Neural cell (in vitro differentiated cells): ENCODE results near the gene TOMM7. TPM values are rescaled to one million over a fixed set of nuclear protein-coding genes. Genes with fewer than 3 reads are reported as not detected.
"Not testable (repeated sequence)": the region's sequence is repeated elsewhere in the genome, so short reads cannot be mapped to it uniquely, and the experiment has no call there.

Experiments
- H2AFZ ChIP-seq: fragments of 200-600, 300-800 bp; sonication (generic), shearing (Covaris generic); 2 replicates; pipeline ENCODE4 v1.6.0; 2014; ENCODE audit warnings: low read depth, mild to moderate bottlenecking, antibody characterized with exemption, low read length, moderate library complexity
- H3F3A ChIP-seq: fragments of 200-600 bp; shearing (Covaris generic); 2 replicates; pipeline ENCODE4 v1.6.1; 2016; ENCODE audit warnings: mild to moderate bottlenecking, moderate library complexity, mixed read lengths, antibody characterized with exemption, low read length; ENCODE audit not compliant: insufficient read depth, poor library complexity, severe bottlenecking
- H3K27ac ChIP-seq: fragments of 200-600, 300-800 bp; sonication (generic), shearing (Covaris generic); 2 replicates; pipeline ENCODE4 v1.5.1; 2014; ENCODE audit warnings: mild to moderate bottlenecking, low read length, moderate library complexity
- H3K27me3 ChIP-seq: fragments of 300-800, 200-600 bp; sonication (generic), shearing (Covaris generic); 2 replicates; pipeline ENCODE4 v1.6.0; 2014; ENCODE audit warnings: mild to moderate bottlenecking, low read depth, low read length, moderate library complexity; ENCODE audit not compliant: insufficient read depth
- H3K36me3 ChIP-seq: fragments of 300-800, 200-600 bp; sonication (generic), shearing (Covaris generic); 2 replicates; pipeline ENCODE4 v1.5.1; 2014; ENCODE audit warnings: mild to moderate bottlenecking, antibody characterized with exemption, low read length, moderate library complexity; ENCODE audit not compliant: insufficient read depth
- H3K4me2 ChIP-seq: fragments of 300-800, 200-600 bp; sonication (generic), shearing (Covaris generic); 2 replicates; pipeline ENCODE4 v1.6.0; 2014; ENCODE audit warnings: mild to moderate bottlenecking, low read length
- H3K4me3 ChIP-seq: fragments of 300-800, 200-600 bp; sonication (generic), shearing (Covaris generic); 2 replicates; pipeline ENCODE4 v1.5.1; 2014; ENCODE audit warnings: mild to moderate bottlenecking, low read length, moderate library complexity
- H3K79me2 ChIP-seq: fragments of 200-600 bp; shearing (Covaris generic); replicated peaks from 2 replicates; pipeline ENCODE4 v1.6.0; 2014; ENCODE audit warnings: mild to moderate bottlenecking, low read length, moderate library complexity; ENCODE audit not compliant: insufficient read depth
- H3K9ac ChIP-seq: fragments of 300-800, 200-600 bp; sonication (generic), shearing (Covaris generic); 2 replicates; pipeline ENCODE4 v1.6.1; 2016; ENCODE audit warnings: mild to moderate bottlenecking, low read length, mixed read lengths
- H3K9me2 ChIP-seq: fragments of 200-600 bp; shearing (Covaris generic); 2 replicates; pipeline ENCODE4 v1.6.1; 2016; ENCODE audit warnings: mild to moderate bottlenecking, low read length, mixed read lengths; ENCODE audit not compliant: insufficient read depth
- H3K9me3 ChIP-seq: fragments of 200-600, 300-800 bp; sonication (generic), shearing (Covaris generic); 2 replicates; pipeline ENCODE4 v1.6.1; 2016; ENCODE audit warnings: mild to moderate bottlenecking, mixed run types, low read length, moderate library complexity, mixed read lengths
- H4K20me1 ChIP-seq: fragments of 200-600 bp; shearing (Covaris generic); 2 replicates; pipeline ENCODE4 v1.6.1; 2016; ENCODE audit warnings: mild to moderate bottlenecking, mixed run types; ENCODE audit not compliant: insufficient read depth
- EP300 ChIP-seq: fragments of 450-650 bp; conservative IDR thresholded peaks from 2 replicates; pipeline ENCODE4 v1.6.1; 2014; ENCODE audit warnings: antibody characterized with exemption, mild to moderate bottlenecking, moderate library complexity; ENCODE audit not compliant: poor library complexity, severe bottlenecking
- EZH2 ChIP-seq: fragments of 200-600, 300-800 bp; shearing (Covaris generic), sonication (generic); IDR thresholded peaks from 2 replicates; pipeline ENCODE4 v1.6.1; 2014; ENCODE audit warnings: antibody characterized with exemption, low read length, borderline replicate concordance, mild to moderate bottlenecking; ENCODE audit not compliant: insufficient read depth, poor library complexity, severe bottlenecking
- MXI1 ChIP-seq: fragments of 450-650 bp; conservative IDR thresholded peaks from 2 replicates; pipeline ENCODE4 v1.6.1; 2014; ENCODE audit warnings: antibody characterized with exemption, mild to moderate bottlenecking; ENCODE audit not compliant: poor library complexity, severe bottlenecking
- POLR2AphosphoS5 ChIP-seq: IDR thresholded peaks from 2 replicates; pipeline ENCODE4 v1.6.1; 2012
- RAD21 ChIP-seq: fragments of 450-650 bp; conservative IDR thresholded peaks from 2 replicates; pipeline ENCODE4 v1.6.1; 2014; ENCODE audit warnings: antibody characterized with exemption, mild to moderate bottlenecking, moderate library complexity
- REST ChIP-seq: IDR thresholded peaks from 2 replicates; pipeline ENCODE4 v1.6.1; 2012; ENCODE audit warnings: borderline replicate concordance
- SMC3 ChIP-seq: fragments of 450-650 bp; conservative IDR thresholded peaks from 2 replicates; pipeline ENCODE4 v1.6.1; 2014; ENCODE audit warnings: antibody characterized with exemption, mild to moderate bottlenecking, moderate library complexity; ENCODE audit not compliant: poor library complexity
- TAF1 ChIP-seq: IDR thresholded peaks from 2 replicates; pipeline ENCODE4 v1.6.1; 2012; ENCODE audit warnings: low read depth
- polyA plus RNA-seq: library from polyadenylated mRNA; depleted of rRNA; stranded (reverse); fragments of >200 nt; gene quantifications from 2 replicates; pipeline ENCODE4 v1.2.3, GENCODE V29; 2014
- TF ChIP-seq, protein P1 (sequence below): fragments of 450-650 bp; IDR thresholded peaks from 2 replicates; pipeline ENCODE4 v1.5.1; 2014; ENCODE audit warnings: antibody characterized with exemption, mild to moderate bottlenecking, moderate library complexity; ENCODE audit not compliant: poor library complexity, severe bottlenecking

Gene TOMM7
- polyA plus RNA-seq, 1 donor from 2014 or later = 241 TPM

- Histone ChIP-seq H3K9ac (no peak overlapping the region), H3K79me2 (no peaks in the 10 kb centered on the region), H3K27me3 (no peaks in the 10 kb centered on the region), H3K9me3 (no peaks in the 10 kb centered on the region), H3K36me3 (no peaks in the 10 kb centered on the region), H3K9me2 (no peaks in the 10 kb centered on the region), H3F3A (no peaks in the 10 kb centered on the region), H3K27ac (no peak overlapping the region), H3K4me3 (no peak overlapping the region), H4K20me1 (no peaks in the 10 kb centered on the region), H2AFZ (no peak overlapping the region), H3K4me2 (no peak overlapping the region)
- no peak for TF ChIP-seq POLR2AphosphoS5
- no peak for TF ChIP-seq RAD21
- no peak for TF ChIP-seq MXI1
- TF ChIP-seq TAF1 = no peak
- TF ChIP-seq, protein P1, sequence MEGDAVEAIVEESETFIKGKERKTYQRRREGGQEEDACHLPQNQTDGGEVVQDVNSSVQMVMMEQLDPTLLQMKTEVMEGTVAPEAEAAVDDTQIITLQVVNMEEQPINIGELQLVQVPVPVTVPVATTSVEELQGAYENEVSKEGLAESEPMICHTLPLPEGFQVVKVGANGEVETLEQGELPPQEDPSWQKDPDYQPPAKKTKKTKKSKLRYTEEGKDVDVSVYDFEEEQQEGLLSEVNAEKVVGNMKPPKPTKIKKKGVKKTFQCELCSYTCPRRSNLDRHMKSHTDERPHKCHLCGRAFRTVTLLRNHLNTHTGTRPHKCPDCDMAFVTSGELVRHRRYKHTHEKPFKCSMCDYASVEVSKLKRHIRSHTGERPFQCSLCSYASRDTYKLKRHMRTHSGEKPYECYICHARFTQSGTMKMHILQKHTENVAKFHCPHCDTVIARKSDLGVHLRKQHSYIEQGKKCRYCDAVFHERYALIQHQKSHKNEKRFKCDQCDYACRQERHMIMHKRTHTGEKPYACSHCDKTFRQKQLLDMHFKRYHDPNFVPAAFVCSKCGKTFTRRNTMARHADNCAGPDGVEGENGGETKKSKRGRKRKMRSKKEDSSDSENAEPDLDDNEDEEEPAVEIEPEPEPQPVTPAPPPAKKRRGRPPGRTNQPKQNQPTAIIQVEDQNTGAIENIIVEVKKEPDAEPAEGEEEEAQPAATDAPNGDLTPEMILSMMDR = no peak
- TF ChIP-seq EP300 = no peak
- TF ChIP-seq SMC3 = no peak
- TF ChIP-seq REST = no peak
- TF ChIP-seq EZH2 = no peak
These were observed 19.3 kb upstream of the TOMM7 start for GRCh38 chr7:22841954-22842353.

- H3K4me3 ChIP-seq = no peak overlapping the region
- H3K9me2 ChIP-seq = no peaks in the 10 kb centered on the region
- no peaks in the 10 kb centered on the region for H4K20me1 ChIP-seq
- H2AFZ ChIP-seq = no peak overlapping the region
- no peak overlapping the region for H3K9ac ChIP-seq
- no peak overlapping the region for H3K4me2 ChIP-seq
- H3F3A ChIP-seq = no peaks in the 10 kb centered on the region
- H3K9me3 ChIP-seq = no peaks in the 10 kb centered on the region
- H3K79me2 ChIP-seq = no peaks in the 10 kb centered on the region
- H3K36me3 ChIP-seq = no peaks in the 10 kb centered on the region
- H3K27me3 ChIP-seq = no peaks in the 10 kb centered on the region
- TF ChIP-seq EP300 (no peak), SMC3 (no peak), EZH2 (no peak), MXI1 (no peak), REST (no peak), TAF1 (no peak), RAD21 (no peak), POLR2AphosphoS5 (no peak)
- TF ChIP-seq, protein P1 = no peak
- H3K27ac ChIP-seq = no peak overlapping the region
These were observed 14.7 kb upstream of the TOMM7 start for GRCh38 chr7:22837308-22837707.

DNA sequence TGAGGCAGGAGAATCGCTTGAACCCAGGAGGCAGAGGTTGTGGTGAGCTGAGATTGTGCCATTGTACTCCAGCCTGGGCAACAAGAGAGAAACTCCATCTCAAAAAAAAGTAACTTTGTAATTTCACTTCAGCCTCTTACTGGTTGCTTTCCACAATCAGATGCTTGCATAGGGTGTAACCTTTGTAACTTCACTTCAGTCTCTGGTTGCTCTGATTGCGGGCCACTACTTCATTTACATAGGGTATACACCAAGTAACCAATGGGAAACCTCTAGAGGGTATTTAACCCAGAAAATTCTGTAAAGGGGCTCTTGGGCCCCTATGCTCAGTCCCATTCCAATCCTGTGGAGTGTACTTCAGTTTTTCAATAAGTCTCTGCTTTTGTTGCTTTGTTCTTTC, 13.9 kb upstream of the TOMM7 start:
- H2AFZ ChIP-seq = not testable (repeated sequence)

More for the DNA sequence above, 13.9 kb upstream of the TOMM7 start:
- not testable (repeated sequence) for H3K9me3 ChIP-seq, H4K20me1 ChIP-seq, H3K36me3 ChIP-seq, H3K9ac ChIP-seq, H3K4me2 ChIP-seq, H3F3A ChIP-seq, H3K9me2 ChIP-seq, H3K4me3 ChIP-seq, H3K27ac ChIP-seq, H3K79me2 ChIP-seq, H3K27me3 ChIP-seq
